Stimulated activated effector memory CD8-positive, alpha-beta T cell treated with anti-CD3 and anti-CD28 coated beads, Interleukin-12 subunit alpha, Interleukin-12 subunit beta, amount 100 ng/mL, for 72 hours (primary cell): ENCODE measurements around the gene TNIP1.
A peak's percentile ranks its signal among the peaks of the same experiment; 100 is the strongest.

Source experiments
- ATAC-seq: fragments of 150-1000 bp; cut with Tn5 transposase; 2 replicates; pipeline ENCODE4 v1.10.0; 2021
- DNase-seq, 2 donors: peaks; one replicate each; pipeline ENCODE4 v3.0.0; 2021 to 2022; ENCODE audit warnings: low spot score in 2 of 2
- H3K27ac Mint-ChIP-seq: one replicate; pipeline ENCODE4 v1.8.0; 2022; ENCODE audit warnings: mild to moderate bottlenecking, mixed read lengths
- H3K36me3 Mint-ChIP-seq: one replicate; pipeline ENCODE4 v1.8.0; 2022; ENCODE audit warnings: mild to moderate bottlenecking, mixed read lengths
- H3K4me1 Mint-ChIP-seq: one replicate; pipeline ENCODE4 v1.8.0; 2022; ENCODE audit warnings: mixed read lengths
- H3K4me3 Mint-ChIP-seq: one replicate; pipeline ENCODE4 v1.8.0; 2022; ENCODE audit warnings: mild to moderate bottlenecking, mixed read lengths
- H3K9me3 Mint-ChIP-seq: one replicate; pipeline ENCODE4 v1.8.0; 2022; ENCODE audit warnings: mixed read lengths

The TNIP1 gene

DNA sequence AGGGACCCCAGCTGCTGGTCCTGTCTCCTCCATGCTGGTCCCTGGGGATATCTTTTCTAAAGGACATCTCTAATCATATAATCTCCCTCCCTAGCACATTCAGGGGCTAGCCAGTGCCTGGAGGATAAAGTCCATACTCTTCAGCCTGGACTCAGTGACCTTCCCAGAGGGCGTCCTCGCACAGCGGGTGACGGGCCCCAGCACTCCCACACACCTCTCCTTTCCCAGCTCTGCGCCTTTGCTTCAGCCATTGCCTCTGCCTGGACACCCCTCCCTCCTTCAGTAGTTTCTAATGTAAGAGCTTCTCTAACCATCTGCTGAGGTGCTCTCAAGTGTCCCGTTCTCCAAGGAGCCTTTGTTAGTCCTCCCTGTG, 15.2 kb upstream of the TNIP1 start:
- no peaks in the 10 kb centered on the region for H3K9me3 Mint-ChIP-seq
- peaks cover 88% of the 10 kb centered on the region for H3K4me1 Mint-ChIP-seq
- no peak for ATAC-seq
- peak overlapping the region; percentile 2 for H3K4me3 Mint-ChIP-seq
- DNase-seq = no peak
- peaks cover 89% of the 10 kb centered on the region for H3K36me3 Mint-ChIP-seq
- peak overlapping the region; percentile 91 for H3K27ac Mint-ChIP-seq

DNA sequence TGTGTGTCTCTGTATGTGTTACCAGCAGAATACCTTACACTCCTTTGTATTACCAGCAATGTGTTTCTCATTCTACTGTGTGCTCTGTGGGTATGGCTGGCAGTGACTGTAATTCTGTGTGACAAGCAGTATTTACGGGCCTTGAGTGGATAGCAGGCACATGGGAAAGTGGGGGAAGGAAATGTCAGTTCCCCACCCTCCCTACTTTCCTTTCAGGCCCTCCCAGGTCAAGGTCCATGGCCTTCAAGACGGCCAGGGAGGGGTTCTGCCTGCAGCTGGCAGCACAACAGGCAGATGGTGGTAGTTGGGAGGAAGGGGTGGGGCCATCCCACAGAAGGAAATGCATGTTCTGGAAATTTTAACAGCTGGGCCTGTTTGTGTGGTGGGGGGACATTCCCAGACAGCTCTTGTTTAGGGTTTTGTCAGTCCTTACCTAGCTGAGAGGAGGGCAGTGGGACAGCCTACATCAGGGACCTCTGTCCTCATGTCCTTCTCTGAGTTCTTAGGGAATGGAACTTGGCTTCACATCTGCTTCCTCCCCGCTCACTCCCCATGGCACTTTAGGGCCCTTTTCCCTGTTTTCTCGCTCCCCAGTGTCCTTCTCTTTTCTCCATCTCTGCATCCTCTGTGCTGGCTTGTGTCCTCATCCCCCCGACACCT, 14.6 kb upstream of the TNIP1 start:
- peak overlapping the region; percentile 91 for H3K27ac Mint-ChIP-seq
- peaks cover 89% of the 10 kb centered on the region for H3K36me3 Mint-ChIP-seq
- ATAC-seq = no peak
- peak overlapping the region; percentile 2 for H3K4me3 Mint-ChIP-seq
- no peaks in the 10 kb centered on the region for H3K9me3 Mint-ChIP-seq
- H3K4me1 Mint-ChIP-seq = peaks cover 83% of the 10 kb centered on the region
- DNase-seq = no peak

DNA sequence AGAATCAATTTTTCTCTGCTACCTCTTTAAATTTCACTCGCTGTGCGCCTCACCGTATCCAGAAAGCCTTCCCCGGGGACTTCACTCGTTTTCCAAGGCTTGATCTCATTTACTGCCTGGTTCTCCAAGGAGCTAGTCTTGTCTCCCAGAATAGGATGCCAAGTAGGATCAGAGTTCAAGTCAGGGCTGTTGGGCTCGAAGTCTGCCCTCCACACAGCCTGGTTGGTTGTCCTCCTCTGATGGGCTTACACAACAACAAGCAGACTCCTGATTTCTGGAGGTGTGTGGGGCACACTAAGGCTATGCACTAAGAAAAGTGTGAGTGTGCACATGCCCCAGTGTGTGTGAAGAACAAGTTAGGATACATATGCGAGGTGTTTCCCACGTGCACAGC, 14.0 kb upstream of the TNIP1 start:
- DNase-seq (no peak), ATAC-seq (no peak)
- H3K36me3 Mint-ChIP-seq = peaks cover 85% of the 10 kb centered on the region
- peak overlapping the region; percentile 69 for H3K4me3 Mint-ChIP-seq
- no peaks in the 10 kb centered on the region for H3K9me3 Mint-ChIP-seq
- peak overlapping the region; percentile 91 for H3K27ac Mint-ChIP-seq
- H3K4me1 Mint-ChIP-seq = peaks cover 77% of the 10 kb centered on the region

DNA sequence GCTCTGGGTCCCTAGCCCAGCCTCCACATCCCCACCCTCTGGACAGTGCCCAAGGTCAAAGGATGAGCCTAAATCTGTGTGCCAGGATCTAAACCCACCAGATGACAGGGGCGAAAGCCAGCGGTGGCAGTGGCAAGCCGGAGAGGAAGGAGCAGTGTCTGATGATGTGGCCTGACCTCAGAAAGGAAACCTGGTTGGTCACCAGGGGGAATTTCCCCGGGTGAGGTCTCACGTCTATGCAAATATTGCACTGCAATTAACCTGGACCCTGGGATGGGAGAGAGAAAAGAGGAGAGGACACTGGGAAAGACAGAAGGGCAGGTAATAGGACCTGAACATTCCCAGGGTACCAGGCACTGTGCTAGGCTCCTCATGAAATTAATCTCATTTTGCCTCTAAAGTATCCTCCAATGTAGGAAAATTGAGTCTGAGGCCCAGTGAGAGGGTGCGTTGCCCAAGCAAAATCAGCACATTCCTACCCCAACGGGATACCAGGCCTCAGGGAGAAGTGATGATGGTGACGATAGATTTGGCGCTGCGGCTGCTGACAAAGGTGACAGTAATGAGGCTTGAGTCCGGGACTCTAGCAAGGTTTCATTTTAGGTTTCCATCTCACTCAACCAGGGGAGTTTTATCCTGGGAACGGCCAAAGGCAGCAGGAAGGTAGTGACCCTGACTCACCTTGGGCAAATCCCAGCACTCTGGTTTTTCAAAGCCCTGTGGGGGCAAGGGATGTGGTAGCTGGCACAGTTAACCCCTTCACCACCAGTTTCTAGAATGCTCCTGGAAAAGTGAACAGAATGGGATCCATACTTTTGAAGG, 13.4 kb upstream of the TNIP1 start:
- H3K9me3 Mint-ChIP-seq = no peaks in the 10 kb centered on the region
- peaks cover 70% of the 10 kb centered on the region for H3K4me1 Mint-ChIP-seq
- peak overlapping the region; percentile 69 for H3K4me3 Mint-ChIP-seq
- peaks cover 80% of the 10 kb centered on the region for H3K36me3 Mint-ChIP-seq
- DNase-seq (peak; percentile 53 to 87), ATAC-seq (peak; percentile 90)
- H3K27ac Mint-ChIP-seq = peak overlapping the region; percentile 91

DNA sequence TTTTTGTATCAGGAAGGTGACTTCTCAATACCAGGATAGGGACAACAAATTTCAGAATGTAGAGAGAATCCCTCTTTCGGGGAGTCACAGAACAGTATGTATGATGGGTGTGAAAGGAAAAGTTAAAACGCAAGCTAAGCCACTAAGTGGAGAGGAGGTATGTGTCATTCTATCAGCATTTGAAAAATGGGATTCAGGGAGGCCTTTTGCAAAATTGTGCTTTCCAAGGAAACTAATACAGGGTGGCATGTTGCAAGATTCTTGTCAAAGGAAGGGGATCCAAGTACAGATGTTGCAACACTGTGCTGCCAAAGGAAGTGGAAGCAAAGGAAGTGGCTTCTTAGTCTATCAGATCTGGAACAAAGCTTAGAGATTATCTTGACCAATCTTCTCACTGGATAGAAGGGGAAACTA, 12.6 kb upstream of the TNIP1 start:
- Mint-ChIP-seq H3K9me3 (no peaks in the 10 kb centered on the region), H3K36me3 (peaks cover 81% of the 10 kb centered on the region), H3K4me3 (peak overlapping the region; percentile 69), H3K27ac (peak overlapping the region; percentile 91), H3K4me1 (peaks cover 66% of the 10 kb centered on the region)
- DNase-seq = no peak
- ATAC-seq = no peak

DNA sequence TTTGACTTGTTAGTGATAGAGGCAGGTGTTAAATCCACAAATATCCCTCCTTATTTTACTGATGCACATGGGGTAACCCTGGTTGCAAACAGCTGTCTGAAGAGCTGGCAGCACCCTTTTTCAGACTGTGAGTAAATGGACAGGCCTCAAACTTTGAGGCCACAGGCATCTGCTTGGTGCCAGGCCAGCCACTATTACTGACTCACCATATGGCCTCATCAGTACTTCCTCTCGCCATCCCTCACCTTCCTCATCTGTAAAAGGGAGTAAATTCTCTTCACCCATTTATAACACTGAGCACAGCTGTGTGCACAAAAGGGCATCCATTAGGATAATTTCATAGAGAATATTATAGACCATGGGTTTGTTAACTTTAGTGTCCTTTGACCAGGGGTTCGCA, 11.9 kb upstream of the TNIP1 start:
- Mint-ChIP-seq H3K36me3 (peaks cover 78% of the 10 kb centered on the region), H3K27ac (no peak overlapping the region), H3K4me3 (no peak overlapping the region), H3K4me1 (peaks cover 62% of the 10 kb centered on the region), H3K9me3 (no peaks in the 10 kb centered on the region)
- no peak for DNase-seq
- ATAC-seq = no peak

DNA sequence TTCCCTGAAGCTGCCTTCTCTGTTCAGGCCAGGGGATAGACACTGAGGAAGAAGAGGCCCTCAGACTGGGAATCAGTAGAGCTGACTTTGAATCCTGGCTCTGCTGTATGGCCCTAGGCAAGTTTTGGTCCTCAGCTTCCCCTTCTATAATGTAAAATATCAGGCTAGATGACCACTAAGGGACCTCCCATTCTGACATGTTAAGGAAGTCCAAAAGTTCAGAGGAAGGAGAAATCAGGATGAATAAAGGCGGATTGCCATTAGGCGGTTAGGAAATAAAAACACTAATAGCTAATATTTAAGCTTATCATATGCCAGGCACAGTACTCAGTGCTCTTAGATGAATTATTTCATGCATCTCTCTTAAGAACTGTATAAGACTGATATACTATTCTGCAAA, 8.9 kb upstream of the TNIP1 start:
- no peaks in the 10 kb centered on the region for H3K9me3 Mint-ChIP-seq
- peaks cover 61% of the 10 kb centered on the region for H3K4me1 Mint-ChIP-seq
- ATAC-seq (no peak), DNase-seq (no peak)
- H3K27ac Mint-ChIP-seq = no peak overlapping the region
- H3K36me3 Mint-ChIP-seq = peaks cover 75% of the 10 kb centered on the region
- H3K4me3 Mint-ChIP-seq = no peak overlapping the region

DNA sequence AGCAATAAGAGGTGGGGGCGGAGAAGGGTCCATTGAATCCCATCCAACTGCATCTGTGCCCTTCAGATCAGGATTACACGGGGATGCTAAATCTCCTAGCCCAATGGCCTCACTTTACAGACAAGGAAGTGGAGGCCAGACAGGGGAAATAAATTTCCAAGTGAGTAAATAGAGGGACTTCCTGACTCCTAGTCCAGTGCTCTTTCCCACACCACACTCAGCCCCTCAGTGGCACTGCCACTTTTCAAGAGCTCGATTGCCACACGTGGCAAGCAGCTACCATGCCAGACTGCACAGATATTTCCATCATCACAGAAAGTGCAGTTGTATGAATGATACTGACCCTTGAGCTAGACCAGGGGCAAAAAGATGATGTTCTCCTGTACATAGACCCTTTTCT, 8.2 kb upstream of the TNIP1 start:
- peaks cover 75% of the 10 kb centered on the region for H3K36me3 Mint-ChIP-seq
- H3K27ac Mint-ChIP-seq = no peak overlapping the region
- peaks cover 60% of the 10 kb centered on the region for H3K4me1 Mint-ChIP-seq
- H3K9me3 Mint-ChIP-seq = no peaks in the 10 kb centered on the region
- no peak overlapping the region for H3K4me3 Mint-ChIP-seq
- ATAC-seq = no peak
- DNase-seq = no peak

DNA sequence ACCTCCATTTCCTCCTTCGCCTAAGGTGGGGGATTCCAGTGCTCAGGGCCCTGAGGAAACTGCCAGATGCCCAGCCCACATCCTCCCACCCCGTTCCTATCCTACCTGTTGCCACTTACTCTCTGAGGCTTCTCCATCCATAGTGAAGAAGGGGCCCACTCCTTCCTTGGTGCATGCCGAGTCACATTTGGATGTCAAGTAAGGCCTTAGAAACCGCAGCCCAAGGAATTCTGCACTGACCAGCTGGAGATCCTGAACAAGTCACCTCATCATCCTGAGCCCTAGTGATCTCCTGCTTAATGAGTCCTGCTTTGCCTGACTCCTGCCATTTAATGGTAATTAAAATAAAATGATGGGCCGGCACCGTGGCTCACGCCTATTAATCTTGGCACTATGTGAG, 6.7 kb upstream of the TNIP1 start:
- ATAC-seq = no peak
- no peak for DNase-seq
- Mint-ChIP-seq H3K9me3 (no peaks in the 10 kb centered on the region), H3K4me1 (peaks cover 64% of the 10 kb centered on the region), H3K36me3 (peaks cover 81% of the 10 kb centered on the region), H3K4me3 (peak overlapping the region; percentile 77), H3K27ac (peak overlapping the region; percentile 85)

DNA sequence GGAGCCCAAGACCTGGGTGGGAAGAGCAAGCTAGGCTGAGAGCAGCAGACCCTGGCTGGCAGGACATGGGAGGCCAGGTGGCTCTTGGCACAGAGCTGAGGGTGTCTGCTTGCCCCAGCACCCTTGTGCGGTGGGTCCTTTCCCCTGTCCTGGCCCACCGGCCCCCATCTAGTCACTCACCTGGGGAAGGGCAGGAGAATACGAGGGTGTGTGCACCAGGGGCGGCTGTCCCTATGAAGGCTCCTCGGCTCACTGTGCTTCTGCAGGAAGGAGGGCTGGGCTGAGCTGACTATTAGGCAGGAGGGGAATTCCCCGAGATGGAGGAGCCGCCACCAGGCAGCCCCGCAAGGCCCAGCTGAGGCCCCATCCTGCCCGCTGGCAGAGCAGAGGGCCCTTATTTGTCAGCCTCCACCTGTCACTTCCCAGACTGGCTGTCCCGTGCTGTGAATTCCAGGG, 6.1 kb upstream of the TNIP1 start:
- H3K27ac Mint-ChIP-seq = peak overlapping the region; percentile 85
- DNase-seq (peak; percentile 55 to 78), ATAC-seq (peak; percentile 93)
- H3K9me3 Mint-ChIP-seq = no peaks in the 10 kb centered on the region
- peak overlapping the region; percentile 77 for H3K4me3 Mint-ChIP-seq
- peaks cover 81% of the 10 kb centered on the region for H3K36me3 Mint-ChIP-seq
- H3K4me1 Mint-ChIP-seq = peaks cover 67% of the 10 kb centered on the region

DNA sequence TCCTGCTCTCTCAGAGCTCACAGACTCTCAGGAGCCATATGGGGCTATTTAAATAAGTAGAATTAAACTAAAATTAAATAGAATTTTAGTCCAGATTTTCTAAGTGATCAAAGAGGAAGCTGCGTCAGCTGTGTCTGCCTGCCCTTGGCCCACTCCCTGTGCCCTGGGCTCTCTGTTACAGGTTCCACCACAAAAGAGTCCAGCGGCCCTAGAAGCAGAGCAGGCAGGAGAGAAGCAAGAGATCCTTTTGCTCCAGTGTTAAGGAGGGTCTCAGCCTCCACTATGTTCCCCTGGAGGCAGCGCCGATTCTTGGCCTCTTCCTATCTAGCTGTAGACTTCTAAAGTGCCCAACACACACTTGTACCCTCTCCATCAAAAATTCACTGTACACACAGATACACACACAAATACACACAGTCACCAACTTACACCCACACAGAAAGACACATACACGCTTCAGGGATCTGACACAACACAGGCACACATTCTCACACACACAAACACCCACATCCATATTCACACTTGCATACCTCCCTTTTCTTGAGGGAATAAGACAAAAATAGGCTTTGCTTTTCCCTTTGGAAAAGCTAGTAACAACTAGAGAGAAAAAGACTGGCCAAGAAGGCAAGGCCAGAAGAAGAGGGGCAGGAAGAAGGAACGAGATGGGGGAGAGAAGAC, 5.5 kb upstream of the TNIP1 start:
- ATAC-seq = no peak
- no peaks in the 10 kb centered on the region for H3K9me3 Mint-ChIP-seq
- H3K4me3 Mint-ChIP-seq = peak overlapping the region; percentile 77

DNA sequence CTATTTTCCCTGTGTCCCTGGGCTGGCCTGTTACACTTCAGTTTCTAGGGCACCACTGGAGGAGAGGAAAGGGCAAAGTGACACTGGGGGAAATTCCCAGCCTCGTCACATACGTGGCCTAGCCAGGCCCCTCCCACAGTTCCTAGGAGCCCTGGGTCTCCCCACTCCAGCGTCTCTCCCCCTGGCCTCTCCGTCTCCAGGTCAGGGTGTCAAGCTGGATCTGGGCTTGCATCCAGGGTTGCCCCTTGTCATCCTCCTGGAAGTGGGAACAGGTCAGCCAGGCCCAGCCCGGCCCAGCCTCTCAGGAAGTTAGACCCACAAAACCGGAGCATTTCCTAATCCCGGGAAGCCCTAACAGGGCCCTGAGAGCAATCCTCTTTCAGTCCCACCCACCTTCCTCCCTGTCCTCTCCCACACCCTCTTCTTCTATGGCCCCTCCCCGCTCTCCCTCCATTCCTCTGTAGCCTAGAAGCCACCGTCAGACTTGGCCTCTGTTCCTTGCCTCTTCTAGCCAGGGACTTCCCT, 4.7 kb upstream of the TNIP1 start:
- DNase-seq = no peak
- Mint-ChIP-seq H3K36me3 (peaks cover 77% of the 10 kb centered on the region), H3K27ac (peak overlapping the region; percentile 85), H3K4me3 (peak overlapping the region; percentile 77), H3K9me3 (no peaks in the 10 kb centered on the region), H3K4me1 (peaks cover 61% of the 10 kb centered on the region)
- ATAC-seq = peak; percentile 12

More for the DNA sequence above, 5.5 kb upstream of the TNIP1 start:
- Mint-ChIP-seq H3K36me3 (peaks cover 80% of the 10 kb centered on the region), H3K4me1 (peaks cover 61% of the 10 kb centered on the region), H3K27ac (peak overlapping the region; percentile 85)
- no peak for DNase-seq

DNA sequence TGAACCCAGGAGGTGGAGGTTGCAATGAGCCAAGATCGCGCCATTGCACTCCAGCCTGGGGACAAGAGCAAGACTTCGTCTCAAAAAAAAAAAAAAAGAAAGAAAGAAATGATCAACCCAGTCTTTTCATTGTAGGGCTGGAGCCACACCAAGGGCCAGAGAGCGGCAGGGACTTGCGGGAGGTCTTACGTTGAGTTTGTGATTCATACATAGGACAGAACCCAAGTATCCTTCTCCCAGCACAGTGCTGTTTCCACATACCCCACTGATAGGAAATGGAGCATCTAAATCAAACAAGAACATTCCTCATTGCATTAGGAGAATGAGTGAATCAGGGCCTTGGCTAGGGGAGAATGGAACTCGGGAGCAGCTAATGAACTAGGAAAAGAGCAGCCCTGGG, 3.5 kb upstream of the TNIP1 start:
- Mint-ChIP-seq H3K36me3 (peaks cover 85% of the 10 kb centered on the region), H3K4me3 (peak overlapping the region; percentile 77), H3K4me1 (peaks cover 69% of the 10 kb centered on the region), H3K9me3 (no peaks in the 10 kb centered on the region), H3K27ac (peak overlapping the region; percentile 82)
- ATAC-seq (no peak), DNase-seq (no peak)

DNA sequence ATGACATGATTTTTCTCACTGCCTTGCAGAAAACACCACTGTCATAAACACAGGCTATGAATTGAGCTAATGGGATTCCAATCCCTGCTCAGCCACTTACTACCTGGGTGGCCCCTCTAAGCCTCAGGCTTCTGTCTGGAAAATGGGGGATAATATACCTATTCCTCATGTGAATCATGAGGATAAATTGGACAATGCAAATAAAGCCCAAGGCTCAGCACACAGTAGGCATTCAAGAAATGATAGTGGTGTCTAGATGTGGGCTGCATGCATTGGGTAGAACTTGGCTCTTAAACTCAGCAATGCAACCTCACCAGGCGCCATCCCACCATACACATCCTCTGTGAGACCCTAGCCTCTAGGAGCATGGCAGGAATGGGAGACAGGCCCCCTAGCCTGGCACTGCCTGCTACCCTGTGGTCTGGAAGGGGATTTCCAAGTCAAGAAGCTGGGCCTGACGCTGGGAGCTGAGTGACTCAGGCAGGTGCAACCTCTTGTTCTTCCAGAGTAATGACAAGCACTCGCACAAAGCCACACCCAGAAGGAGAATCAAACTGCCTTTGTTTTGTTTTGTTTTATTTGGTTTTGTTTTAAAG, 2.3 kb upstream of the TNIP1 start:
- DNase-seq = peak in 1 of 2 donors; percentile 70
- Mint-ChIP-seq H3K27ac (peak overlapping the region; percentile 90), H3K4me3 (peak overlapping the region; percentile 77), H3K9me3 (no peaks in the 10 kb centered on the region), H3K4me1 (peaks cover 74% of the 10 kb centered on the region), H3K36me3 (peaks cover 86% of the 10 kb centered on the region)
- peak; percentile 26 for ATAC-seq
